Ovary (tissue), 3 donors: ENCODE results near the gene CFAP43.

Experiments
- POLR2A ChIP-seq: fragments of 450-650 bp; IDR thresholded peaks from one replicate; pipeline ENCODE4 v1.6.1; 2017; ENCODE audit warnings: antibody characterized with exemption, mild to moderate bottlenecking, moderate library complexity
- TF ChIP-seq, protein P1 (sequence below), 3 donors: fragments of 450-650 bp in 2 of 3; fragments of 200-600 bp in 1 of 3; IDR thresholded peaks; one replicate each; pipeline versions ENCODE4 v1.5.1 to v1.8.0; 2016 to 2022; ENCODE audit warnings: antibody characterized with exemption in 3 of 3, mild to moderate bottlenecking in 1 of 3
- donor health status: DM: no; HTN: no; CAD: no.

- TF ChIP-seq, protein P1, sequence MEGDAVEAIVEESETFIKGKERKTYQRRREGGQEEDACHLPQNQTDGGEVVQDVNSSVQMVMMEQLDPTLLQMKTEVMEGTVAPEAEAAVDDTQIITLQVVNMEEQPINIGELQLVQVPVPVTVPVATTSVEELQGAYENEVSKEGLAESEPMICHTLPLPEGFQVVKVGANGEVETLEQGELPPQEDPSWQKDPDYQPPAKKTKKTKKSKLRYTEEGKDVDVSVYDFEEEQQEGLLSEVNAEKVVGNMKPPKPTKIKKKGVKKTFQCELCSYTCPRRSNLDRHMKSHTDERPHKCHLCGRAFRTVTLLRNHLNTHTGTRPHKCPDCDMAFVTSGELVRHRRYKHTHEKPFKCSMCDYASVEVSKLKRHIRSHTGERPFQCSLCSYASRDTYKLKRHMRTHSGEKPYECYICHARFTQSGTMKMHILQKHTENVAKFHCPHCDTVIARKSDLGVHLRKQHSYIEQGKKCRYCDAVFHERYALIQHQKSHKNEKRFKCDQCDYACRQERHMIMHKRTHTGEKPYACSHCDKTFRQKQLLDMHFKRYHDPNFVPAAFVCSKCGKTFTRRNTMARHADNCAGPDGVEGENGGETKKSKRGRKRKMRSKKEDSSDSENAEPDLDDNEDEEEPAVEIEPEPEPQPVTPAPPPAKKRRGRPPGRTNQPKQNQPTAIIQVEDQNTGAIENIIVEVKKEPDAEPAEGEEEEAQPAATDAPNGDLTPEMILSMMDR (IDR thresholded peaks at IDR 0.05): no peak
- no peak for TF ChIP-seq POLR2A
These were observed 130.3 kb downstream of the CFAP43 start for GRCh38 chr10:104101902-104102301.
